GF-D8 (cell line): ENCODE results near the gene PDXP.
A peak's percentile ranks its signal among the peaks of the same experiment; 100 is the strongest.
"Not testable (repeated sequence)": the region's sequence is repeated elsewhere in the genome, so short reads cannot be mapped to it uniquely, and the experiment has no call there.

ENCODE experiments used
- DNase-seq: peaks from one replicate; lab custom pipeline; 2025; lab: John Stamatoyannopoulos, UW

The PDXP gene

DNA sequence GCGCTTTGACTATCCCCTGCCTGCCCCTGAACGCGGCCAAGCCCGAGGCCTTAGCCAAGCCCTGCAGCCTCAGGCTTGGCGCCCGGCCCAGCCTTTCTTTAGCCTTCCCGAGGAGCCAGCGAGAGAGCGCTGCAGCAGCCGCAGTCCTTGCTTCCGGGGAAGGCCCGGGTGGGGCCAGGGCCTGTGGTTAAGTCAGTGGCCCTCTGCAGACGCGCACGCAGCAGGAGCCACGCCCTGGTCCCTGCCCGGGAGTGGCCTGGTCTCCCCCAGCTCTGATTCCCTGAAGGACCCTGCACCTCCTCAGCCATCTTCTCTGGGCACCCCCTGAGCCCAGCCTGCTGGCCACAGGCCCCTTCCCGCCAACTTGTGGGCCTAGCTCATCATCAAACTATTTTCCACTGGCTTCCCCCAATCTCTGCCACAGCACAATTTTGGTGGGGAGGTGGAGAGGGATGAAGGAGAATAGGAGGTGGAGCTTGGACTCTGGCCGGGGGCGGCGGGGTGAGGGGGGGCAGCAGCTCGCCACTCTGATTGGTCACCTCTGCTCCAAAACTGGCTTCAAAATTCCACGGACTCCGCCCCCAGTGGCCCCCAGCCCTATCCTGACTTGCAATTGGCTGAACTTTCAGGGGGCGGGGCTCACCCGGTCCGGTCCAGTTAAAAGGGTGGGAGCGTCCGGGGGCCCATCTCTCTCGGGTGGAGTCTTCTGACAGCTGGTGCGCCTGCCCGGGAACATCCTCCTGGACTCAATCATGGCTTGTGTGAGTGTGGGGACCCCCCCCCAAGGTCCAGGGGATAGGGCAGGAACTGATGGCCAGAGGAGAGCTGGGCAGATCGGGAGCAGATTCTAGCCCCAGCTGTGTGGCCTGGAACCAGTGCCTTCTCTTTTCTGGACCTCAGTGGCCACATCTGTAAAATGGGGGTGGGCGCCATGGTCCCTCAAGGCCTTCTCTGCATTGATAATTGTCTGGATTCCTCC lies 16.7 kb downstream of the PDXP start, which contains the start of gene LGALS1:
Gene LGALS1 (plus strand): TSS at position 686 of the 979 bp plus-strand sequence. CDS start 67 bp downstream, at position 753.
- peak; percentile 81 for DNase-seq

DNA sequence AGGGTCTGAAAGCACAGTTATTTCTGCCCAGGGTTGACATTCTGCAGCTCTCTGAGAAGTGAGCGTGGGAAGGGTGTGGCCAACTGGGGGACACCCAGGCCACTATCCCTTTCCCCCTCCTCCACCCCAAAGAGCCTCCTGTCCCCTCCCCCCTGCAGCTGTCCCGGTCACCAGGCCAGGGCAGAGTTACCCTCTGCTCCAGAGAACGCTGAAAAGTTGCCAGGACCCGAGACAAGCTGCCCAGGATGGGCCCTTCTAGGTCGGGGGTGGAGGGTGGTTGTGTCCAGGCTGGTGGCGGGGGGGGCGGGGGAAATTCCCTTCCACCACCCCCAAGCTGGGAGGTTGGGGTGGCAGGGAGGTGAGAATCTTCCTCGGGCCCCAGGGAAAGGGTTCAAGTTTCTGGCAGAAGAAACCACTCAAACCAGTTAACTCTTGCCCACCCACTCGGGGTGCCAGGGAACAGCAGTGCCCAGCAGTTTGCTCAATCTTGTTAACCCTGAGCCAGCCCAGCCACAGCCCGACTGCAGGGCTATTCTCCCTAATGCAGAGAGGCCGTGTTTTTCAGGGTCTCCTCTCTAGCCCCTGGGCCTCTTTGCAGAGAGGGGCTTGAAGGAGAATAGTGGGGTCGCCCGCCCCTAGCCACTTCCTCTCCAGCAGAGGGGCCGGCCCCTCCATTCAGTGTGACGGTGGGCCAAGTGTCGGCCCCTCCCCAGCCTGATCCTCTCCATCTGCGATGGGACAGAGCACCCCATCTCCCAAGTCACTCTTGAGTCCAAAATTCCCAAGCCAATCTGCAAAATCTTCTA lies 17.6 kb downstream of the PDXP start:
- DNase-seq: no peak

- DNase-seq: peak; percentile 79
Measured at GRCh38 chr22:37676736-37677492, 18.4 kb downstream of the PDXP start.

GRCh38 chr22:37677493-37677974 lies 19.0 kb downstream of the PDXP start:
- no peak for DNase-seq

- DNase-seq: no peak
Measured at GRCh38 chr22:37678372-37678771, 19.8 kb downstream of the PDXP start.

DNA sequence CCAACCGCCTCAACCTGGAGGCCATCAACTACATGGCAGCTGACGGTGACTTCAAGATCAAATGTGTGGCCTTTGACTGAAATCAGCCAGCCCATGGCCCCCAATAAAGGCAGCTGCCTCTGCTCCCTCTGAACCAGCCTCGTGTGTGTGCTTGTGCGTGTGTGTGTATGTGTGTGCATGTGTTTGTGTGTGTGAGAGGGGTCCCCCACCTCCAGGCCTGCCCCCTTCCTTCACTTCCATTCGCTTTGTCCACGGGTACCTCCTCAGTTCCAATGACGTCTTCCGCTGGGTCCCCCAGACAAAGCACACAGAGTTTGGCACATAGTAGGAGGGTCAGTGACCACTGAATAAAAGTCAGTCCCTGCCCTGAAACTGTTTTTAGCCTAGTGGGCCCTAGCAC lies 21.1 kb downstream of the PDXP start:
- no peak for DNase-seq

DNA sequence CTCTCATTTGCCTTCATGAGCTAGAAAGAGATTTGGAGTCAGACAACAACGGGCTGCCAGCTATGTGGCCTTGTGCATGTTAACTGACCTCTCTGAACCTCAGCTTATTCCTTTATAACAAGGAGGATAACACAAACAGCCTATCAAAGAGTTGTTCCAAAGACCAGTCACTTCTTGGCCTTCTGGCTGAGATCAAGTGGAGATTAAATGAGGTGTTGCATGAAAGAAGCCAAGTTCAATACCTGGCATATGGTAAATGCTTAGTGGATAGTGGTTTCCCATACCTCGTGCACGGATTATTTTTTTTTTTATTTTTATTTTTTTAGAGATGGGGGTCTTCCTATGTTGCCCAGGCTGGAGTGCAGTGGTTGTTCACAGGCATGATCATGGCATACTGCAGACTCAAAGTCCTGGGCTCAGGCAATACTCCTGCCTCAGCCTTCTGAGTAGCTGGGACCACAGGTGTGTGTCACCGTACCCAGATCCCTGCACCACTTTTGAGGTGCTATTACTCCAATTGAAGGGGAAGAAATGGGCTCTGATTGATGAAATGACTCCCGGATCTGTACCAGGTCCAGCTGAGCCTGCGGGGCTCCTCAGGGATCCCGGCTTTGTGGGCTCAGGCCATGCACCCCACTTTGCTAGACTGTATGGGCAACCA lies 21.8 kb downstream of the PDXP start:
- DNase-seq: no peak

GRCh38 chr22:37681001-37681424 lies 22.5 kb downstream of the PDXP start:
- no peak for DNase-seq

GRCh38 chr22:37681556-37682049 lies 23.1 kb downstream of the PDXP start:
- DNase-seq: no peak

DNA sequence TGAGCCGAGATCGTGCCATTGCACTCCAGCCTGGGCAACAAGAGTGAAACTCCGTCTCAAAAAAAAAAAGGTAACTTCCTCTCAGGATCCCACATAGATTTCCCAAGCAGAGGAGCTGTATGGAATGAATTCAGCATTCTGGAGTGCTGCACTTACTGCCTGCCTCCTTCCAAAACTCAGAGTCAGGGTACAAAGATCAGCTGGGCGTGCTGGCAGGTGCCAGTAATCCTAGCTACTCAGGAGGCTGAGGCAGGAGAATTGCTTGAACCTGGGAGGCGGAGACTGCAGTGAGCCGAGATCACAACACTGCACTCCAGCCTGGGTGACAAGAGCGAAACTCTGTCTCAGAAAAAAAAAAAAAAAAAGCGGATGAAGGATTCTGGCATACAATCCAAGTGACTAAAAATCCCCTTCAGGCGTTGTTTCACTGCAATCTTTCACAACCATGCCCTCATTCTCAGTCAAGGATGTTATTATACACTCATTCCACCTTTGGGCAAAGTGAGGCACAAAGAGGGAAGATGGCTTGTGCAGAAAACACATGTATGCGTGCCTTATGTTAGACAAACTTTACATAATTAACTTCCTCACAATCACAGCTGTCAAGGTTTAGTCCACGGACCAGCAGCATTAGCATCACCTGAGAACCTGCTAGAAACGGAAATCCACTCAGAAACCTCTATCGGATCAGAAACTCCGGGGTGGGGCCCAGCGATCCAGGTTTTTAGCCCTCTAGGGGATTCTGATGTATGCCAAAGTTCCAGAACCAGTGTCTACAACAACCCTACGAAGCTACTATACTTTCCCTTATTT lies 26.5 kb downstream of the PDXP start:
- DNase-seq: no peak

- DNase-seq: peak; percentile 66
Measured at GRCh38 chr22:37686002-37686982, 27.8 kb downstream of the PDXP start, which contains the start of gene NOL12. TSS of gene NOL12 (plus strand) at chr22:37686343. CDS start at chr22:37686393, 50 bp downstream.

- no peak for DNase-seq
Measured at GRCh38 chr22:37690407-37690806, 31.9 kb downstream of the PDXP start.

DNA sequence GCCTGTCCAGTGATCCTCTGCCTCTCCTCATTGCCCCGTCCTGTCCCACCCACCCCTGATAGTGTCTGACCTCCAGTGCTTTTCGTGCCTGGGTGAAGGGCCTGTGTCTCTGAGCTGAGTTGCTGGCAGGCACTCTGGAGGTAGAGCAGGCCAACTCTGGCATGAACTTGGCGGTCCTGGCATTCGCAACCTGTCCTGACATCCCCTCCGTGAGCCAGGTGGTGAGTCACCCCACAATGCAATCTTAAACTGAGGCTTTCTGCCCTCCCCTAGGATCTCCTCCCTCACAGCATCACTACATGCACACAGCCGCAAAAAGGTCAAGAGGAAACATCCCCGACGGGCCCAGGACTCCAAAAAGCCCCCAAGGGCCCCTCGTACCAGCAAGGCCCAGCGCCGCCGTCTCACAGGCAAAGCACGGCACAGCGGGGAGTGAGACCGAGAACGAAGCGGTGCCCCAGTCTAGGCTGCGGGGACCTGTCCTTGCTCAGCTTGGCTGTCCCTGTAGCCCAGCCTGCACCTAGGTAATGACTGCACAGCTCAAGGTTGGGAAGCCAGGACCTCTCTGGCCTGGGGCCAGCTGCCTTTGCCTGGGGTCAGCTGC lies 32.5 kb downstream of the PDXP start:
- no peak for DNase-seq

DNA sequence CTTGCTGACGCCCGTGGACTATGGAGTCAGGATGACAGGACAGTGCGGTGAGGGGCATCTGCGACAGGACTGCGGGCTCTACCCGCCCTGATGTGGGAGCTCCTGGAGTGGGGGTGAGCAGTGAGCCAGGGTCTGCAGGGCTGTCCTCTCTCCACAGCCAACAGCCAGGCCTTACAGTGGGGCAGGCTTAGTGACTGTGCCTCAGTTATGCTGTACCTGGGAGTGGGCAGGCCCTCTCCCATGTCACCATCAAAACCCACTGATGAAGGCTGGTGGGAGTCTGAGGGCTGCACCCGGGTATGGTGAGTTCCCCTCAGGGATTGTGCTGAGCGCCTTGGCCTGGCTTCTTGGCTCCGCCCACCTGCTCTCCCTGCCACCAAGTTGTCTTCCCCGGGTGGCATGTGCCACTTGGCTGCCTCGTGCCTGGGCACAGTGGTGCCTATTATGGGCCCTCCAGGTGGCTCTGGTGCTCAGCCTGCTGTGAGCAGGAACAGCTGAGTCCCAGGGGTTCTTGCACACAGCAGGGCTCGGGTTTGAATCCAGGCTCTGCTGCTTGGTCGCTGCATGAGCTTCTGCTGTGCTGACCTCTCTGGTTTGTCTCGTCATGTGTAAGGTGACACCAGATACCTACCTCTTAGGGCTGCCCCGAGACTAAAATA lies 34.2 kb downstream of the PDXP start:
- no peak for DNase-seq

GRCh38 chr22:37694131-37694530 lies 35.6 kb downstream of the PDXP start:
- DNase-seq: not testable (repeated sequence)

GRCh38 chr22:37696260-37696656 lies 37.7 kb downstream of the PDXP start:
- not testable (repeated sequence) for DNase-seq

- DNase-seq: no peak
Measured at GRCh38 chr22:37696657-37697537, 38.4 kb downstream of the PDXP start, which contains the start of gene TRIOBP. TSS of gene TRIOBP (plus strand) at chr22:37697048. CDS start at chr22:37701366, 4,318 bp downstream.
